Measurements from ENCODE around the gene FARP1. TPM values are rescaled to one million over a fixed set of nuclear protein-coding genes. Genes with fewer than 3 reads are reported as not detected.

Gene FARP1
- total RNA-seq, 1 donor from 2014 or later = 289 TPM

GRCh38 chr13:98144801-98145350 lies 2.0 kb downstream of the FARP1 start:
- Mint-ChIP-seq H3K9me3 (no peaks in the 10 kb centered on the region), H3K4me1 (peaks cover 54% of the 10 kb centered on the region), H3K4me3 (peak overlapping the region; percentile 96), H3K27me3 (ENCODE audit: low read depth) (peaks cover 6% of the 10 kb centered on the region), H3K36me3 (peaks cover 4% of the 10 kb centered on the region), H3K27ac (peak overlapping the region; percentile 98)
- TF ChIP-seq CTCF (IDR thresholded peaks at IDR 0.05; ENCODE audit: unreplicated experiment) = no peak
- no peak for DNase-seq (ENCODE audit: low spot score in 2 of 2, unreplicated experiment in 2 of 2)

GRCh38 chr13:98147521-98147920 lies 4.6 kb downstream of the FARP1 start:
- H3K27ac Mint-ChIP-seq = peak overlapping the region; percentile 39
- no peak for DNase-seq (ENCODE audit: low spot score in 2 of 2, unreplicated experiment in 2 of 2)
- H3K9me3 Mint-ChIP-seq = no peaks in the 10 kb centered on the region
- H3K4me3 Mint-ChIP-seq = peak overlapping the region; percentile 26
- no peaks in the 10 kb centered on the region for H3K27me3 Mint-ChIP-seq (ENCODE audit: low read depth)
- no peak for TF ChIP-seq CTCF (IDR thresholded peaks at IDR 0.05; ENCODE audit: unreplicated experiment)
- H3K4me1 Mint-ChIP-seq = peaks cover 62% of the 10 kb centered on the region
- peaks cover 7% of the 10 kb centered on the region for H3K36me3 Mint-ChIP-seq

GRCh38 chr13:98150832-98151479 lies 8.1 kb downstream of the FARP1 start:
- H3K4me1 Mint-ChIP-seq = peaks cover 54% of the 10 kb centered on the region
- peaks cover 11% of the 10 kb centered on the region for H3K36me3 Mint-ChIP-seq
- no peak for TF ChIP-seq CTCF (IDR thresholded peaks at IDR 0.05; ENCODE audit: unreplicated experiment)
- H3K27ac Mint-ChIP-seq = peak overlapping the region; percentile 88
- H3K4me3 Mint-ChIP-seq = no peak overlapping the region
- no peaks in the 10 kb centered on the region for H3K27me3 Mint-ChIP-seq (ENCODE audit: low read depth)
- no peak for DNase-seq (ENCODE audit: low spot score in 2 of 2, unreplicated experiment in 2 of 2)
- H3K9me3 Mint-ChIP-seq = no peaks in the 10 kb centered on the region

GRCh38 chr13:98155475-98156109 lies 12.7 kb downstream of the FARP1 start:
- Mint-ChIP-seq H3K9me3 (no peaks in the 10 kb centered on the region), H3K27ac (peak overlapping the region; percentile 63), H3K4me1 (peaks cover 41% of the 10 kb centered on the region), H3K4me3 (no peak overlapping the region), H3K27me3 (ENCODE audit: low read depth) (no peaks in the 10 kb centered on the region), H3K36me3 (peaks cover 10% of the 10 kb centered on the region)
- DNase-seq (ENCODE audit: low spot score in 2 of 2, unreplicated experiment in 2 of 2) = no peak
- TF ChIP-seq CTCF (IDR thresholded peaks at IDR 0.05; ENCODE audit: unreplicated experiment) = no peak

GRCh38 chr13:98156259-98156658 lies 13.4 kb downstream of the FARP1 start:
- Mint-ChIP-seq H3K27ac (peak overlapping the region; percentile 15), H3K9me3 (no peaks in the 10 kb centered on the region), H3K27me3 (ENCODE audit: low read depth) (no peaks in the 10 kb centered on the region), H3K4me3 (no peak overlapping the region), H3K36me3 (peaks cover 7% of the 10 kb centered on the region), H3K4me1 (peaks cover 35% of the 10 kb centered on the region)
- TF ChIP-seq CTCF (IDR thresholded peaks at IDR 0.05; ENCODE audit: unreplicated experiment) = no peak
- DNase-seq (ENCODE audit: low spot score in 2 of 2, unreplicated experiment in 2 of 2) = no peak

All from mesothelial cell of epicardium (in vitro differentiated cells).